HEK293 (cell line): ENCODE results near the gene PER1.

Experiments used
- MEIS1 ChIP-seq: sonication (generic); formaldehyde crosslinking; IDR thresholded peaks from 2 replicates; pipeline ENCODE4 v1.8.1; 2022; ENCODE audit warnings: missing genetic modification reagents, mild to moderate bottlenecking, borderline replicate concordance
- SP2 ChIP-seq: fragments of 450-650 bp; formaldehyde crosslinking; IDR thresholded peaks from 2 replicates; pipeline ENCODE4 v1.5.1; 2016; ENCODE audit warnings: missing biosample characterization, missing genetic modification characterization
- YY1 ChIP-seq: fragments of 450-650 bp; formaldehyde crosslinking; IDR thresholded peaks from 2 replicates; pipeline ENCODE4 v1.5.1; 2018; ENCODE audit warnings: missing biosample characterization, missing genetic modification characterization
- ZBTB7A ChIP-seq: fragments of 450-650 bp; formaldehyde crosslinking; IDR thresholded peaks from 2 replicates; pipeline ENCODE4 v1.5.1; 2016; ENCODE audit warnings: low read depth, missing biosample characterization, missing genetic modification characterization
- ZNF274 ChIP-seq, 2 experiments: fragments of 200-500 bp in 1 of 2; fragments of 450-650 bp in 1 of 2; sonication (Bioruptor generic) in 1 of 2; formaldehyde crosslinking in 1 of 2; IDR thresholded peaks; 2 replicates each; pipeline versions ENCODE4 v1.5.1 to v1.6.1; 2014 to 2016; ENCODE audit warnings: borderline replicate concordance in 1 of 2, inconsistent platforms in 1 of 2, low read length in 1 of 2, missing biosample characterization in 1 of 2, missing genetic modification characterization in 1 of 2
- ZNF530 ChIP-seq: fragments of 450-650 bp; formaldehyde crosslinking; IDR thresholded peaks from 2 replicates; pipeline ENCODE4 v1.5.1; 2016; ENCODE audit warnings: low read depth, missing biosample characterization, missing genetic modification characterization
- ZNF660 ChIP-seq: fragments of 450-650 bp; IDR thresholded peaks from 2 replicates; pipeline ENCODE4 v1.5.1; 2018; ENCODE audit warnings: missing biosample characterization, mild to moderate bottlenecking, missing genetic modification characterization
- TF ChIP-seq, protein P1 (sequence below): fragments of 450-650 bp; formaldehyde crosslinking; IDR thresholded peaks from 2 replicates; pipeline ENCODE4 v1.5.1; 2016; ENCODE audit warnings: missing biosample characterization, missing genetic modification characterization
- TF ChIP-seq, protein P2 (sequence below): fragments of 450-650 bp; formaldehyde crosslinking; IDR thresholded peaks from 2 replicates; pipeline ENCODE4 v1.5.1; 2016; ENCODE audit warnings: missing biosample characterization, missing genetic modification characterization
- TF ChIP-seq, protein P3 (sequence below): fragments of 450-650 bp; formaldehyde crosslinking; IDR thresholded peaks from 2 replicates; pipeline ENCODE4 v1.5.1; 2016; ENCODE audit warnings: missing biosample characterization, missing genetic modification characterization
- TF ChIP-seq, protein P4 (sequence below): fragments of 450-650 bp; IDR thresholded peaks from 2 replicates; pipeline ENCODE4 v1.5.1; 2018; ENCODE audit warnings: missing biosample characterization, missing genetic modification characterization

DNA sequence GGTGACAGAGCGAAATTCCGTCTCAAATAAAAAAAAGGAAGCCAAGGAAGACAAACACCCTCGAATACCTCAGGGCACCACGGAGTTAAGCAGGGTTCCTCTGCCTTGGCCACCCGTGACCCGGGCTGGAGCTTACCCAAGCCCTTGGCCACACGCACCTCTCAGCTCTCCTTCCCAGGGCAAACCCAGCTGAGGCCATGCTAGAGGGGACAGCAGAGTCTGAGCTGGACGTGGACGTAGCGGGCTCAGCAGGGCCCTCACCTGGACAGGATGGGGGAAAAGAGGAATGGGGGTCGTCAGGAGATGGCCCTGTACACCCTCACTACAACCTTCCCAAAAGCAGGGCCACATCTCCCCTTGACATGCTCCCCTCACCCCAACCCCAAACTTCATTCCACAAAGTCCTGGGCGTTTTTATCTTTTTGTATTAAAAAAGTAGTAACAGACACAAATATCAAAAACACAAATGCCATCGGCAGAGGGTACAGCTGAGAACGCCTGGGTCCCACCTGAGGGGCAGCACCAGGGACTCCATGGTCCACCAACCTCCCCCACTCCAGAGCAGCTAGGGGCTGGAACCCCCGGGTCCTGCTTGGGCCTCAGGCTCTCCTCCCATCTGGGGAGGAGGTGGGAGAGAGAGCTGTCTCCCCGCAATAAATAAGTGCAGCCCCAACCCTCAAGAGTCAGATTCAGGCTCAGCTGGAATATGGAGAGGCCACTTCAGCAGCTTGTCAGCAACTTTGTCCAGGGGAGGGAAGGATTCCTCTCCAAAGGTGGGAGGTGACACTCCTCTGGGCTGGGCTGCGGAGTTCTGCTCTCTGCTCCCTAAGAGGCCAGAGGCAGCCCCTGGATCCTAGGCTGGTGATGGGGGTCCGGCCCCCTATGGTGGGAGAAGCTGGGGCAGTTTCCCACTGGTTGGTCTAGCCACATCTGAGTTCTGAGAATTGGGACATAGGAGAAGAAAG, 11.9 kb downstream of the PER1 start:
- TF ChIP-seq, protein P1, sequence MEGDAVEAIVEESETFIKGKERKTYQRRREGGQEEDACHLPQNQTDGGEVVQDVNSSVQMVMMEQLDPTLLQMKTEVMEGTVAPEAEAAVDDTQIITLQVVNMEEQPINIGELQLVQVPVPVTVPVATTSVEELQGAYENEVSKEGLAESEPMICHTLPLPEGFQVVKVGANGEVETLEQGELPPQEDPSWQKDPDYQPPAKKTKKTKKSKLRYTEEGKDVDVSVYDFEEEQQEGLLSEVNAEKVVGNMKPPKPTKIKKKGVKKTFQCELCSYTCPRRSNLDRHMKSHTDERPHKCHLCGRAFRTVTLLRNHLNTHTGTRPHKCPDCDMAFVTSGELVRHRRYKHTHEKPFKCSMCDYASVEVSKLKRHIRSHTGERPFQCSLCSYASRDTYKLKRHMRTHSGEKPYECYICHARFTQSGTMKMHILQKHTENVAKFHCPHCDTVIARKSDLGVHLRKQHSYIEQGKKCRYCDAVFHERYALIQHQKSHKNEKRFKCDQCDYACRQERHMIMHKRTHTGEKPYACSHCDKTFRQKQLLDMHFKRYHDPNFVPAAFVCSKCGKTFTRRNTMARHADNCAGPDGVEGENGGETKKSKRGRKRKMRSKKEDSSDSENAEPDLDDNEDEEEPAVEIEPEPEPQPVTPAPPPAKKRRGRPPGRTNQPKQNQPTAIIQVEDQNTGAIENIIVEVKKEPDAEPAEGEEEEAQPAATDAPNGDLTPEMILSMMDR = no peak
- TF ChIP-seq, protein P2, sequence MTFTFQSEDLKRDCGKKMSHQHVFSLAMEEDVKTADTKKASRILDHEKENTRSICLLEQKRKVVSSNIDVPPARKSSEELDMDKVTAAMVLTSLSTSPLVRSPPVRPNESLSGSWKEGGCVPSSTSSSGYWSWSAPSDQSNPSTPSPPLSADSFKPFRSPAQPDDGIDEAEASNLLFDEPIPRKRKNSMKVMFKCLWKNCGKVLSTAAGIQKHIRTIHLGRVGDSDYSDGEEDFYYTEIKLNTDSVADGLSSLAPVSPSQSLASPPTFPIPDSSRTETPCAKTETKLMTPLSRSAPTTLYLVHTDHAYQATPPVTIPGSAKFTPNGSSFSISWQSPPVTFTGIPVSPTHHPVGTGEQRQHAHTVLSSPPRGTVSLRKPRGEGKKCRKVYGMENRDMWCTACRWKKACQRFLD (tag by site-specific recombination) = no peak
- TF ChIP-seq, protein P3, sequence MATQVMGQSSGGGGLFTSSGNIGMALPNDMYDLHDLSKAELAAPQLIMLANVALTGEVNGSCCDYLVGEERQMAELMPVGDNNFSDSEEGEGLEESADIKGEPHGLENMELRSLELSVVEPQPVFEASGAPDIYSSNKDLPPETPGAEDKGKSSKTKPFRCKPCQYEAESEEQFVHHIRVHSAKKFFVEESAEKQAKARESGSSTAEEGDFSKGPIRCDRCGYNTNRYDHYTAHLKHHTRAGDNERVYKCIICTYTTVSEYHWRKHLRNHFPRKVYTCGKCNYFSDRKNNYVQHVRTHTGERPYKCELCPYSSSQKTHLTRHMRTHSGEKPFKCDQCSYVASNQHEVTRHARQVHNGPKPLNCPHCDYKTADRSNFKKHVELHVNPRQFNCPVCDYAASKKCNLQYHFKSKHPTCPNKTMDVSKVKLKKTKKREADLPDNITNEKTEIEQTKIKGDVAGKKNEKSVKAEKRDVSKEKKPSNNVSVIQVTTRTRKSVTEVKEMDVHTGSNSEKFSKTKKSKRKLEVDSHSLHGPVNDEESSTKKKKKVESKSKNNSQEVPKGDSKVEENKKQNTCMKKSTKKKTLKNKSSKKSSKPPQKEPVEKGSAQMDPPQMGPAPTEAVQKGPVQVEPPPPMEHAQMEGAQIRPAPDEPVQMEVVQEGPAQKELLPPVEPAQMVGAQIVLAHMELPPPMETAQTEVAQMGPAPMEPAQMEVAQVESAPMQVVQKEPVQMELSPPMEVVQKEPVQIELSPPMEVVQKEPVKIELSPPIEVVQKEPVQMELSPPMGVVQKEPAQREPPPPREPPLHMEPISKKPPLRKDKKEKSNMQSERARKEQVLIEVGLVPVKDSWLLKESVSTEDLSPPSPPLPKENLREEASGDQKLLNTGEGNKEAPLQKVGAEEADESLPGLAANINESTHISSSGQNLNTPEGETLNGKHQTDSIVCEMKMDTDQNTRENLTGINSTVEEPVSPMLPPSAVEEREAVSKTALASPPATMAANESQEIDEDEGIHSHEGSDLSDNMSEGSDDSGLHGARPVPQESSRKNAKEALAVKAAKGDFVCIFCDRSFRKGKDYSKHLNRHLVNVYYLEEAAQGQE (tag by site-specific recombination) = no peak
- TF ChIP-seq ZNF274 (IDR thresholded peaks at IDR 0.05; ENCODE audit: low read length) (no peak), ZNF274 (tag by site-specific recombination; IDR thresholded peaks at IDR 0.05; ENCODE audit: borderline replicate concordance) (no peak), MEIS1 (CRISPR knock-in tag) (no peak), ZBTB7A (tag by site-specific recombination) (no peak), ZNF660 (tag by site-specific recombination) (no peak), SP2 (tag by site-specific recombination) (no peak), ZNF530 (no peak), YY1 (tag by site-specific recombination) (no peak)
- TF ChIP-seq, protein P4, sequence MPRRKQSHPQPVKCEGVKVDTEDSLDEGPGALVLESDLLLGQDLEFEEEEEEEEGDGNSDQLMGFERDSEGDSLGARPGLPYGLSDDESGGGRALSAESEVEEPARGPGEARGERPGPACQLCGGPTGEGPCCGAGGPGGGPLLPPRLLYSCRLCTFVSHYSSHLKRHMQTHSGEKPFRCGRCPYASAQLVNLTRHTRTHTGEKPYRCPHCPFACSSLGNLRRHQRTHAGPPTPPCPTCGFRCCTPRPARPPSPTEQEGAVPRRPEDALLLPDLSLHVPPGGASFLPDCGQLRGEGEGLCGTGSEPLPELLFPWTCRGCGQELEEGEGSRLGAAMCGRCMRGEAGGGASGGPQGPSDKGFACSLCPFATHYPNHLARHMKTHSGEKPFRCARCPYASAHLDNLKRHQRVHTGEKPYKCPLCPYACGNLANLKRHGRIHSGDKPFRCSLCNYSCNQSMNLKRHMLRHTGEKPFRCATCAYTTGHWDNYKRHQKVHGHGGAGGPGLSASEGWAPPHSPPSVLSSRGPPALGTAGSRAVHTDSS (tag by site-specific recombination) = no peak
